HEK293 (cell line): ENCODE data around the gene BAIAP2L2.

ENCODE experiments used
- CTCF ChIA-PET: fragments of 350-600 bp; formaldehyde crosslinking; extraction: SDS; loops from one replicate; lab custom pipeline; 2021; ENCODE audit warnings: antibody characterized with exemption; lab: Yijun Ruan, JAX
- POLR2A ChIA-PET: fragments of 300-600 bp; formaldehyde crosslinking; extraction: SDS; loops from one replicate; lab custom pipeline; 2020; ENCODE audit warnings: antibody characterized with exemption, inconsistent platforms; lab: Yijun Ruan, JAX
- H3K27ac ChIP-seq: fragments of 200-500 bp; sonication (Bioruptor generic); 2 replicates; pipeline ENCODE4 v1.5.1; 2014; ENCODE audit warnings: low read depth, low read length, control low read depth, inconsistent platforms; ENCODE audit errors: extremely low read depth
- H3K36me3 ChIP-seq, 2 experiments: fragments of 200-500 bp in 1 of 2; sonication (Bioruptor generic) in 1 of 2; 1 replicate in 1 of 2; 2 replicates in 1 of 2; pipeline ENCODE4 v1.5.1; 2014 to 2017; ENCODE audit warnings: inconsistent platforms in 2 of 2, low read length in 2 of 2; ENCODE audit not compliant: control insufficient read depth in 2 of 2, insufficient read depth in 1 of 2
- H3K4me1 ChIP-seq: fragments of 200-500 bp; sonication (Bioruptor generic); 2 replicates; pipeline ENCODE4 v1.5.1; 2014; ENCODE audit warnings: mild to moderate bottlenecking, low read length, inconsistent platforms; ENCODE audit not compliant: control insufficient read depth, insufficient read depth
- H3K4me3 ChIP-seq: 2 replicates; pipeline ENCODE4 v1.5.1; 2011; ENCODE audit warnings: low read depth, mild to moderate bottlenecking, control low read depth, low read length, moderate library complexity
- H3K9me3 ChIP-seq: fragments of 200-500 bp; sonication (Bioruptor generic); 2 replicates; pipeline ENCODE4 v1.5.1; 2014; ENCODE audit warnings: low read depth, low read length, inconsistent platforms; ENCODE audit not compliant: control insufficient read depth, insufficient read depth
- GLIS2 ChIP-seq: fragments of 450-650 bp; formaldehyde crosslinking; IDR thresholded peaks from 2 replicates; pipeline ENCODE4 v1.5.1; 2016; ENCODE audit warnings: missing biosample characterization, missing genetic modification characterization
- MZF1 ChIP-seq: fragments of 450-650 bp; formaldehyde crosslinking; IDR thresholded peaks from 2 replicates; pipeline ENCODE4 v1.5.1; 2017; ENCODE audit warnings: missing biosample characterization, missing genetic modification characterization, borderline replicate concordance
- REPIN1 ChIP-seq: fragments of 450-650 bp; formaldehyde crosslinking; IDR thresholded peaks from 2 replicates; pipeline ENCODE4 v1.5.1; 2017; ENCODE audit warnings: missing biosample characterization, missing genetic modification characterization, low read depth
- SP3 ChIP-seq: fragments of 450-650 bp; formaldehyde crosslinking; IDR thresholded peaks from 2 replicates; pipeline ENCODE4 v1.5.1; 2016; ENCODE audit warnings: missing biosample characterization, missing genetic modification characterization
- SP7 ChIP-seq: fragments of 450-650 bp; formaldehyde crosslinking; IDR thresholded peaks from 2 replicates; pipeline ENCODE4 v1.5.1; 2016; ENCODE audit warnings: missing biosample characterization, missing genetic modification characterization
- ZBTB8A ChIP-seq: fragments of 450-650 bp; formaldehyde crosslinking; IDR thresholded peaks from 2 replicates; pipeline ENCODE4 v1.5.1; 2016; ENCODE audit warnings: missing biosample characterization, missing genetic modification characterization
- ZNF155 ChIP-seq: fragments of 450-650 bp; formaldehyde crosslinking; IDR thresholded peaks from 2 replicates; pipeline ENCODE4 v1.5.1; 2016; ENCODE audit warnings: missing biosample characterization, missing genetic modification characterization
- ZNF169 ChIP-seq: fragments of 450-650 bp; formaldehyde crosslinking; IDR thresholded peaks from 2 replicates; pipeline ENCODE4 v1.5.1; 2016; ENCODE audit warnings: missing biosample characterization, missing genetic modification characterization
- ZNF2 ChIP-seq: fragments of 450-650 bp; formaldehyde crosslinking; IDR thresholded peaks from 2 replicates; pipeline ENCODE4 v1.5.1; 2016; ENCODE audit warnings: missing biosample characterization, missing genetic modification characterization
- ZNF335 ChIP-seq: fragments of 450-650 bp; formaldehyde crosslinking; conservative IDR thresholded peaks from 2 replicates; pipeline ENCODE4 v1.5.1; 2016; ENCODE audit warnings: missing biosample characterization, missing genetic modification characterization
- ZNF660 ChIP-seq: fragments of 450-650 bp; IDR thresholded peaks from 2 replicates; pipeline ENCODE4 v1.5.1; 2018; ENCODE audit warnings: missing biosample characterization, mild to moderate bottlenecking, missing genetic modification characterization
- ZNF747 ChIP-seq: fragments of 450-650 bp; formaldehyde crosslinking; IDR thresholded peaks from 2 replicates; pipeline ENCODE4 v1.5.1; 2016; ENCODE audit warnings: missing biosample characterization, missing genetic modification characterization
- ZNF777 ChIP-seq: fragments of 450-650 bp; formaldehyde crosslinking; IDR thresholded peaks from 2 replicates; pipeline ENCODE4 v1.5.1; 2017; ENCODE audit warnings: missing biosample characterization, missing genetic modification characterization, borderline replicate concordance
- ZNF791 ChIP-seq: fragments of 450-650 bp; formaldehyde crosslinking; IDR thresholded peaks from 2 replicates; pipeline ENCODE4 v1.5.1; 2016; ENCODE audit warnings: missing biosample characterization, missing genetic modification characterization
- TF ChIP-seq, protein P1 (sequence below): fragments of 450-650 bp; formaldehyde crosslinking; IDR thresholded peaks from 2 replicates; pipeline ENCODE4 v1.5.0; 2017; ENCODE audit warnings: missing biosample characterization, missing genetic modification characterization, borderline replicate concordance
- TF ChIP-seq, protein P2 (sequence below): fragments of 450-650 bp; formaldehyde crosslinking; IDR thresholded peaks from 2 replicates; pipeline ENCODE4 v1.5.1; 2016; ENCODE audit warnings: missing biosample characterization, missing genetic modification characterization
- TF ChIP-seq, protein P3 (sequence below): fragments of 450-650 bp; formaldehyde crosslinking; IDR thresholded peaks from 2 replicates; pipeline ENCODE4 v1.5.1; 2016; ENCODE audit warnings: missing biosample characterization, missing genetic modification characterization, low read depth
- TF ChIP-seq, protein P4 (sequence below): fragments of 450-650 bp; formaldehyde crosslinking; IDR thresholded peaks from 2 replicates; pipeline ENCODE4 v1.5.1; 2016; ENCODE audit warnings: missing biosample characterization, missing genetic modification characterization
- TF ChIP-seq, protein P5 (sequence below): fragments of 450-650 bp; IDR thresholded peaks from 2 replicates; pipeline ENCODE4 v1.5.1; 2018; ENCODE audit warnings: missing biosample characterization, mild to moderate bottlenecking, missing genetic modification characterization

The BAIAP2L2 gene

DNA sequence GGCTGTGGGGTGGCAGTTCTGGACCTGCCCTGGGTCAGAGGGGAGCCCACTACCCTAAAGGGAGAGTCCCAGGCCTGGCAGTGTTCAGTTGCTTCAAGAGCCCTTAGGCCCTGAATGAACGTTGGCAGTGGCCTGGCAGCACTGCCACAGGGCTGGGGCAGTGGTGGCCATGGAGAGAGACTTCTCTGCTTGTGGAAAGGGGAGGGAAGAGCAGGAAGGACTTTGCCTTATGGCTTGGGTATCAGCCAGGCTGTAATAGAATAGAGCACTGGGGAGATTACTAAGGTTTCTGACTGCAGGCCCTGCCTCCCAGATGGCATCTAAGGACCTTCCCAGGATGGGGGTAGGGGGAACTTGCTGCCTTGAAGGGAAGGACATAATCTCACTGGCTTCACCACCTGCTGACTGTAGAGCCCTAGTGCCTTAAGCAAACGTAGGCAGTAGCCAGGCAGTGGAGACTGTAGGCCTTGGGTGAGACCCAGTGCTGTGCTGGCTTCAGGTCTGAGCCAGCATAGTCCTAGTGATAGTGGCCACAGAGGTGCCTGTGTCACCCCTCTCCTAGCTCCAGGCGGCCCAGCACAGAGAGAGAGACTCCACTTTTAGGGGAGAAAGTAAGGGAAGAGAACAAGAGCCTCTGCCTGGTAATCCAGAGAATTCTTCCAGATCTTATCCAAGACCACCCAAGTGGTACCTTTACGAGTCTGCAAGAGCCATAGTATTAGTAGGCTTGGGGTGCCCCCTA lies 43.5 kb upstream of the BAIAP2L2 start:
- H3K9me3 ChIP-seq = no peaks in the 10 kb centered on the region
- POLR2A ChIA-PET = no interaction called here
- H3K4me3 ChIP-seq = no peak overlapping the region
- H3K27ac ChIP-seq = no peak overlapping the region
- no peaks in the 10 kb centered on the region for H3K36me3 ChIP-seq
- no peaks in the 10 kb centered on the region for H3K4me1 ChIP-seq
- TF ChIP-seq, protein P1, sequence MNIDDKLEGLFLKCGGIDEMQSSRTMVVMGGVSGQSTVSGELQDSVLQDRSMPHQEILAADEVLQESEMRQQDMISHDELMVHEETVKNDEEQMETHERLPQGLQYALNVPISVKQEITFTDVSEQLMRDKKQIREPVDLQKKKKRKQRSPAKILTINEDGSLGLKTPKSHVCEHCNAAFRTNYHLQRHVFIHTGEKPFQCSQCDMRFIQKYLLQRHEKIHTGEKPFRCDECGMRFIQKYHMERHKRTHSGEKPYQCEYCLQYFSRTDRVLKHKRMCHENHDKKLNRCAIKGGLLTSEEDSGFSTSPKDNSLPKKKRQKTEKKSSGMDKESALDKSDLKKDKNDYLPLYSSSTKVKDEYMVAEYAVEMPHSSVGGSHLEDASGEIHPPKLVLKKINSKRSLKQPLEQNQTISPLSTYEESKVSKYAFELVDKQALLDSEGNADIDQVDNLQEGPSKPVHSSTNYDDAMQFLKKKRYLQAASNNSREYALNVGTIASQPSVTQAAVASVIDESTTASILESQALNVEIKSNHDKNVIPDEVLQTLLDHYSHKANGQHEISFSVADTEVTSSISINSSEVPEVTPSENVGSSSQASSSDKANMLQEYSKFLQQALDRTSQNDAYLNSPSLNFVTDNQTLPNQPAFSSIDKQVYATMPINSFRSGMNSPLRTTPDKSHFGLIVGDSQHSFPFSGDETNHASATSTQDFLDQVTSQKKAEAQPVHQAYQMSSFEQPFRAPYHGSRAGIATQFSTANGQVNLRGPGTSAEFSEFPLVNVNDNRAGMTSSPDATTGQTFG (tag by site-specific recombination) = no peak
- TF ChIP-seq, protein P2, sequence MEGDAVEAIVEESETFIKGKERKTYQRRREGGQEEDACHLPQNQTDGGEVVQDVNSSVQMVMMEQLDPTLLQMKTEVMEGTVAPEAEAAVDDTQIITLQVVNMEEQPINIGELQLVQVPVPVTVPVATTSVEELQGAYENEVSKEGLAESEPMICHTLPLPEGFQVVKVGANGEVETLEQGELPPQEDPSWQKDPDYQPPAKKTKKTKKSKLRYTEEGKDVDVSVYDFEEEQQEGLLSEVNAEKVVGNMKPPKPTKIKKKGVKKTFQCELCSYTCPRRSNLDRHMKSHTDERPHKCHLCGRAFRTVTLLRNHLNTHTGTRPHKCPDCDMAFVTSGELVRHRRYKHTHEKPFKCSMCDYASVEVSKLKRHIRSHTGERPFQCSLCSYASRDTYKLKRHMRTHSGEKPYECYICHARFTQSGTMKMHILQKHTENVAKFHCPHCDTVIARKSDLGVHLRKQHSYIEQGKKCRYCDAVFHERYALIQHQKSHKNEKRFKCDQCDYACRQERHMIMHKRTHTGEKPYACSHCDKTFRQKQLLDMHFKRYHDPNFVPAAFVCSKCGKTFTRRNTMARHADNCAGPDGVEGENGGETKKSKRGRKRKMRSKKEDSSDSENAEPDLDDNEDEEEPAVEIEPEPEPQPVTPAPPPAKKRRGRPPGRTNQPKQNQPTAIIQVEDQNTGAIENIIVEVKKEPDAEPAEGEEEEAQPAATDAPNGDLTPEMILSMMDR (tag by site-specific recombination) = 0 out of 2 replicates have a peak, but pooled peaks have one; percentile 35
- peak; percentile 41 for TF ChIP-seq ZNF335
- CTCF ChIA-PET = interaction anchor here (0.7 to 0.8 kb wide), 2 partner anchors 124 to 199 kb away, joined by 3 read pairs; no protein-coding TSS in a partner anchor

DNA sequence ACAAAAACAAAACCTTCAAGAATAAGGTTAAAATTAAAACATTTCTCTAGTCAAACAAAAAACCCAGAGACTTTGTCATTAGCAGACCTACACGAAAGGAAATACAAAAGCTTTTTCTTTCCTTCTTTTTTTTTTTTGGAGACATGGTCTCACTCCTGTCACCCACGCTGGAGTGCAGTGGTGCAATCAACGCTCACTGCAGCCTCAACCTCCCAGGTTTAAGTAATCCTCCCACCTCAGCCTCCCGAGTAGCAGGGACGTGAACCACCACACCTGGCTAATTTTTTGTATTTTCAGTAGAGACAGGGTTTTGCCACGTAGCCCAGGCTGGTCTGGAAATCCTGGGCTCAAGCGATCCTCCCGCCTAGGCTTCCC lies 40.6 kb upstream of the BAIAP2L2 start:
- Histone ChIP-seq H3K4me1 (no peaks in the 10 kb centered on the region), H3K9me3 (no peaks in the 10 kb centered on the region)

More for the DNA sequence above, 40.6 kb upstream of the BAIAP2L2 start:
- TF ChIP-seq ZBTB8A (tag by site-specific recombination) = no peak
- TF ChIP-seq, protein P3, sequence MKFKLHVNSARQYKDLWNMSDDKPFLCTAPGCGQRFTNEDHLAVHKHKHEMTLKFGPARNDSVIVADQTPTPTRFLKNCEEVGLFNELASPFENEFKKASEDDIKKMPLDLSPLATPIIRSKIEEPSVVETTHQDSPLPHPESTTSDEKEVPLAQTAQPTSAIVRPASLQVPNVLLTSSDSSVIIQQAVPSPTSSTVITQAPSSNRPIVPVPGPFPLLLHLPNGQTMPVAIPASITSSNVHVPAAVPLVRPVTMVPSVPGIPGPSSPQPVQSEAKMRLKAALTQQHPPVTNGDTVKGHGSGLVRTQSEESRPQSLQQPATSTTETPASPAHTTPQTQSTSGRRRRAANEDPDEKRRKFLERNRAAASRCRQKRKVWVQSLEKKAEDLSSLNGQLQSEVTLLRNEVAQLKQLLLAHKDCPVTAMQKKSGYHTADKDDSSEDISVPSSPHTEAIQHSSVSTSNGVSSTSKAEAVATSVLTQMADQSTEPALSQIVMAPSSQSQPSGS (tag by site-specific recombination) = no peak
- no peak for TF ChIP-seq SP3 (tag by site-specific recombination)
- no peak for TF ChIP-seq REPIN1 (tag by site-specific recombination)
- no peak for TF ChIP-seq ZNF660 (tag by site-specific recombination)
- no peak for TF ChIP-seq ZNF155 (tag by site-specific recombination)
- no peak for TF ChIP-seq ZNF747 (tag by site-specific recombination)
- TF ChIP-seq SP7 (tag by site-specific recombination) = no peak
- no peak for TF ChIP-seq MZF1
- TF ChIP-seq ZNF2 (tag by site-specific recombination) = no peak
- TF ChIP-seq, protein P4, sequence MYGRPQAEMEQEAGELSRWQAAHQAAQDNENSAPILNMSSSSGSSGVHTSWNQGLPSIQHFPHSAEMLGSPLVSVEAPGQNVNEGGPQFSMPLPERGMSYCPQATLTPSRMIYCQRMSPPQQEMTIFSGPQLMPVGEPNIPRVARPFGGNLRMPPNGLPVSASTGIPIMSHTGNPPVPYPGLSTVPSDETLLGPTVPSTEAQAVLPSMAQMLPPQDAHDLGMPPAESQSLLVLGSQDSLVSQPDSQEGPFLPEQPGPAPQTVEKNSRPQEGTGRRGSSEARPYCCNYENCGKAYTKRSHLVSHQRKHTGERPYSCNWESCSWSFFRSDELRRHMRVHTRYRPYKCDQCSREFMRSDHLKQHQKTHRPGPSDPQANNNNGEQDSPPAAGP = no peak
- no peak for TF ChIP-seq ZNF791 (tag by site-specific recombination)
- TF ChIP-seq ZNF777 (tag by site-specific recombination) = no peak
- TF ChIP-seq GLIS2 = no peak
- TF ChIP-seq, protein P5, sequence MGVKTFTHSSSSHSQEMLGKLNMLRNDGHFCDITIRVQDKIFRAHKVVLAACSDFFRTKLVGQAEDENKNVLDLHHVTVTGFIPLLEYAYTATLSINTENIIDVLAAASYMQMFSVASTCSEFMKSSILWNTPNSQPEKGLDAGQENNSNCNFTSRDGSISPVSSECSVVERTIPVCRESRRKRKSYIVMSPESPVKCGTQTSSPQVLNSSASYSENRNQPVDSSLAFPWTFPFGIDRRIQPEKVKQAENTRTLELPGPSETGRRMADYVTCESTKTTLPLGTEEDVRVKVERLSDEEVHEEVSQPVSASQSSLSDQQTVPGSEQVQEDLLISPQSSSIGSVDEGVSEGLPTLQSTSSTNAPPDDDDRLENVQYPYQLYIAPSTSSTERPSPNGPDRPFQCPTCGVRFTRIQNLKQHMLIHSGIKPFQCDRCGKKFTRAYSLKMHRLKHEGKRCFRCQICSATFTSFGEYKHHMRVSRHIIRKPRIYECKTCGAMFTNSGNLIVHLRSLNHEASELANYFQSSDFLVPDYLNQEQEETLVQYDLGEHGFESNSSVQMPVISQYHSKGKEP (tag by site-specific recombination) = no peak
- TF ChIP-seq ZNF169 (tag by site-specific recombination) = no peak
- TF ChIP-seq, all 188 proteins: peak for 0
- Histone ChIP-seq H3K4me3 (no peak overlapping the region), H3K27ac (no peak overlapping the region), H3K36me3 (no peaks in the 10 kb centered on the region)
- ChIA-PET POLR2A (no interaction called here), CTCF (interaction anchor here (0.6 to 1.6 kb wide), 4 partner anchors 9 to 98 kb away, joined by 3 to 4 read pairs (median 4); no protein-coding TSS in a partner anchor)
